NCI-H524 treated with DMSO at 0.1 percent for 48 hours (cell line): Measurements from ENCODE around the gene CRYBB2.
"Not testable (repeated sequence)": the region's sequence is repeated elsewhere in the genome, so short reads cannot be mapped to it uniquely, and the experiment has no call there.

ENCODE experiments used
- DNase-seq: peaks from one replicate; lab custom pipeline; 2025; lab: John Stamatoyannopoulos, UW

CRYBB2 gene

DNA sequence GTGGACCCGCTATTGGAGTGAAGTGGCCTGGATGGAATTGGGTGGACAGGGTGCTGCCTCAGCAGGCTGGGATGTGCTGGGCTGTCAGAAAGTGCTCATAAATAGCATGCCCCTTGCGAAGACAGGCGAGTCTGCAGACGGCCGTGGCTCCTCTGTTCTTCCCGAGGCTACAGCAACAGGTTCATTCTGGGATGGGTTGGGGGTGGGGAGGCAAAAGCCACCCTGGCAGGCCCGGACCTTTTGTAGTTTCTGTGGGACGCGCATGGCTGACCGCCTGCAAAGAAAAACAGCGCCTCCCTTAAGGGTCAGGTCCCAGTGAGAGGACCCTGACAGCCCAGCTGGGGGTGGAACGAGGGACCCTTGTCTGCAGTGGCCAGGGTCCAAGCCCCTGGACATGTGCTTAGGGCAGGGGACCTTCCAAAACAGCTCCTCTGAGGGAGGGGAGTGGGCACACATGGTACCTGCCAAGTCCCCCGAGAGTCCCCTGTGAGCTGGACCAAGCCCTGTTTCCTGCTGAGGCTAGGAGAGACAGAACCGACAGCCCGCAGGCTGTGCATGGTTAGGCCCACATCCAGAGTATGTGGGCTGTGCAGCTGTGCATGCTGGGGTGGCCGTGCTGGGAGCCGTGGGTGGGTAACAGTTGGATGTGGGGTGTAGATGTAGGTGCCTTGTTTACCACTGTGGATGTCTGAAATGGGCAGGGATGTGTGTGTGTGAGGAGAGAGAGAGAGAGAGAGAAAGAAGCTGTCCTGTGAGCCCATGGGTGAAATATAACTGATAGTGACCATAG is 19.5 kb upstream of the CRYBB2 start, which contains the start of gene CRYBB3:
Gene CRYBB3 (plus strand): TSS at position 128 of the 790 bp plus-strand sequence. CDS start 1,539 bp downstream, outside the sequence.
- no peak for DNase-seq

GRCh38 chr22:25200967-25201366 is 18.5 kb upstream of the CRYBB2 start:
- no peak for DNase-seq

- no peak for DNase-seq
These were observed 17.7 kb upstream of the CRYBB2 start for GRCh38 chr22:25201557-25202273.

DNA sequence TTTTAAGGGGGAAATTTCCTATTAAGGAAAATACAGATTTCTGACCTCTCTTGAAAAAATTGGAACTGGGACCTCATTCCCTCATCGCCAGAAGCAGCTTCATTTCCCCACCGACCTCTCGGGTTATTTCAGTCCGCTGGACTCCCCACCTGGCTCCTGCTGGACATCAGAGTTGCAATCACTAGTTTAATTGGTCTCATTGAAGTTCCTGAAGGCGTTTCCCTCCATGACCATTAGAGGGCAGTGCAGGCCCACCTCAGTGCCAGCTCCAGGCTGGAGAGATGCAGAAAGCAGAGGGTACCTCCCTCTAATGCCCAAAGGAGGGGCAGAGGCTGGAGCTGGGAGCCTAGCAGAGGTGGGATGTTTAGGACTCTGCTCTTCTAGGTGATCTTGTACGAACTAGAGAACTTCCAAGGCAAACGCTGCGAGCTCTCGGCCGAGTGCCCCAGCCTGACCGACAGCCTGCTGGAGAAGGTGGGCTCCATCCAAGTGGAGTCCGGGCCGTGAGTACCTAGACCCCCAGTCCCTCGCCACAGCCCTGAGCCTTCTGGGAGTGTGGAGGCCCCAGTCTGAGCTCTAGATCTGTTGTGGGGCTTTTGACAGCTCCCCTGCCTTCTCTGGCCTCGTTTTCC is 17.0 kb upstream of the CRYBB2 start:
- peak; percentile 20 for DNase-seq

GRCh38 chr22:25203082-25203481 is 16.4 kb upstream of the CRYBB2 start:
- DNase-seq: no peak

DNA sequence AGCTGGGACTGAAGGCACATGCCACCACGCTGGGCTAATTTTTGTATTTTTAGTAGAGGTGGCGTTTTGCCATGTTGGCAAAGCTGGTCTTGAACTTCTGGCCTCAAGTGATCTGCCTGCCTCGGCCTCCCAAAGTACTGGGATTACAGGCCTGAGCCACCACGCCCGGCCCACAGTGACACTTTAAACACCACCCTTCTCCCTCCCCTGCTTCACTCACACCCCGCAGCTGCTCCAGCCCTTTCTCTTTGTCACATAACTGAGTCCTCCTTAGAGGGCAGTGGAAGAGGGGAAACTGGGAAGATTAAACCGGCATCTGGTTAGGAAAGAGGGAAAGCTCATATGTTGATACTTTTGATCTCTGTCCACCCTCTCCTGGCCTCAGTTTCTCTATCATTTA is 14.9 kb upstream of the CRYBB2 start:
- DNase-seq: not testable (repeated sequence)

DNA sequence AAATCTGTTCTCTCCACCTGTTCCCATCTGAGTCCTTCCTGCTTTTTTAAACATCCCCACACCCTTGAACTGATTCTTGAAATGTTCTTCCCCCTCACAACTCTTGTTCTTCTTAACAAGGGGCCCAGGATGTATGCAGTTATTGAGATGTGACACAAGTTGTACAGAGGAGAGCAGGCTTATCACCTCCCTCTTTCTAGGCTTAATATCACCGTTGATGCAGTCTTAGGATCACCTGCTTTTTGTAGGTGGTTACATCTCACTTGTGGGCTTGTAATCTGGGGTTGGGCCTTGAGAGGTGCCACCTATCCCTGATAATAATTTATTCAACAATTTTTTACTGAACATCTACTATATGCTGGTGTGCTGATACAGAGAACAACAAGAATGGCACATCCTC is 13.6 kb upstream of the CRYBB2 start:
- DNase-seq: no peak

DNA sequence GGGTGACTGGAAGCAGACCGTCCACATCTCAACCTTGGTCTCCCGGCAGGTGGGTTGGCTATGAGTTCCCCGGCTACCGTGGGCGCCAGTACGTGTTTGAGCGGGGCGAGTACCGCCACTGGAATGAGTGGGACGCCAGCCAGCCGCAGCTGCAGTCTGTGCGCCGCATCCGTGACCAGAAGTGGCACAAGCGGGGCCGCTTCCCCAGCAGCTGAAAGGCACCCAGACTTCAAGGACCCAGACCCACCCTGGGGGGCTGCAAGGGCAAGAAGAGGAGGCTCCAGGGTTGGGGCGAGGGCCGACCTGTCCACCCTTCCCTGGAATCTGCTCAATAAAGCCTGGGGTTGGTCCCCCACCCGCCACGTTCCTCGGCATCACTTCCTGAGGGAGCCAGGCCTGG is 12.4 kb upstream of the CRYBB2 start:
- no peak for DNase-seq

GRCh38 chr22:25207553-25208157 is 11.8 kb upstream of the CRYBB2 start:
- DNase-seq: no peak

GRCh38 chr22:25208328-25208727 is 11.1 kb upstream of the CRYBB2 start:
- DNase-seq: no peak

DNA sequence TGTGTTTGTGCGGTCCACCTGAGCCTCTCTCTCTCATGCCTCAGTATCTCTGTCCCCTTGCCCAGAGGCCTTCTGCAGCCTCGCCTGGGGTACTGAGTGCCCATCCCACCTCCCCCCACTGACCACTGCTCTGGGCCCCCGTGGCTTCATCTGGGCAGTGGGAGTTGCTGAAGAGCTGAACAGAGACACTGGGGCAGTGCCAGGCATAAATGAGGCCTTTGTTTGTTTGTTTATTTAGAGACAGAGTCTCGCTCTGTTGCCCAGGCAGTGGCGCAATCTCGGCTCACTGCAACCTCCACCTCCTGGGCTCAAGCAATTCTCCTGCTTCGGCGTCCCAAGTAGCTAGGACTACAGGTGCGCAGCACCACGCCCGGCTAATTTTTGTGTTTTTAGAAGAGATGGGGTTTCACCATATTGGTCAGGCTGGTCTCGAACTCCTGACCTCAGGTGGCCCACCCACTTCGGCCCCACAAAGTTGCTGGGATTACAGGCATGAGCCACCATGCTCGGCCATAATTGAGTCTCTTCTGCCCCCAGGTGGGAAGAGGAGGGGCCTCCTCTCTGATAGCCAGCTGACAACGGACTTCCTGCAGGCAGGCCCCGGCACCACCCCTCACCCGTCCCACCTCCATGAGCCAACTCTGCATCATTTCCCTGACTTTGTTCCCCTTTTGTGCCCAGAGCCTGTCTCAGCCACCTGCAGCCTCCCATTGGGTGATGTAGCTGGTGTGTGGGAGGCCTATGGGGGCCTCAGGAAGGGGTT is 10.5 kb upstream of the CRYBB2 start:
- DNase-seq: no peak

DNA sequence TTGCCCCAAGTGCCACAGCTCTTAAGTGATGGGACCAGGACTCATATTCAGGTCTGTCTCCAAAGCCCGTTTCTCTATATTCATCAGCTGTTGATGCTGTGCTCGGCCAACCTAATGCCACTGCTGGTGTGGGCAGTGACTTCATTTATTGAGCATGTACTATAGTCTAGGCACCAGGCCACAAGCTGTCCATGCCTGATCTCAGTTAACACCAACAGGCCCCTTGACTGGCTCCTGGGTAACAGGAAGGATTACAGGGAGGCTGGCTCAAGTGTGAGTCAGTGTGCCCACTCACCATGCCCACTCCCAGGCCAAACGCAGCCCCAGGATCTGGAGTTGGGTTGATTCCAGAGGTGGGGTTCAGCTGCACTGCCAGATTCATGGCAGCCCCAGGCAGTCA is 8.6 kb upstream of the CRYBB2 start:
- no peak for DNase-seq

- no peak for DNase-seq
These were observed 7.1 kb upstream of the CRYBB2 start for GRCh38 chr22:25212337-25212736.

DNA sequence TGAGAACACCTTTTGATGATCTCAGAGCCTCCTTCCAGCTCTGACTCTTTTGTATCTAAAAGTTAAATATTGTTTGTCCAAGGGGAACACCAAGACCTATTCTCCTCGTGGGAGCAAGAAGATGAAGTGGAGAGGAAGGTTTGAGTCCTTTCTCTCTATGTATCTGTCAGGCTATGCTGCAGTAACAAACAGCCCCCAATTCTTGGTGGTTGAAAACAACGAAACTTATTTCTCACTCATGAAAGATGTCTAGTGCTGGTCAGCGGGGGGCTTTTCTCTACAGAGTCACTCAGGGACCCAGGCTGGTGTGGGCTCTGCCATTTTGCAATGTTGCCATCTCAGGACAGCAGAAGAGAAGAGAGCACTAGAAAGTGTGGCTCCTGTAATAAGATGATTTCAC is 6.2 kb upstream of the CRYBB2 start:
- DNase-seq: no peak

- DNase-seq: no peak
These were observed 3.2 kb upstream of the CRYBB2 start for GRCh38 chr22:25216230-25216629.

DNA sequence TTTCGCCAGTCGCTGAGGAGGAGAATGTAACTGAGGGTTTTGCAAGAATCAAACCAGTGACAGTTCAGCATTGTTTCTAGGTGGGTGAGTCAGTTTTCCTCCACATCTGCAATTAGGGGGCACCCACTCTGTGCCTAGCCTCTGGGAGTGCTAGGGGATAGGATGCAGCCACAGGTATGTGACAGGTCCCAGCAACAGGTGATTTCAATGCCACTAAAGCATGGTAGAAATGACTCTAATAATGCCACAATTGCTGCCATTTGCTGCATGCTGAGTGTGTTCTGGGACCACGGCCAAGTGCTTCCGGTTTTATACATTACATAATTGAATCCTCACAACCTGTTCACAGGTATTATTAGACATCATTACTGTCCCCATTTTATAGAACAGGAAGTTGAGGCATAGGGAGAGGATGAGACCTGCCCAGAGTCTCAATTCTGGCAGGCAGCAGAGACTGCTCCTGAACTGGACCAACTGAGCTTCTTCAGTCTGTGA is 556 bp downstream of the CRYBB2 start:
- no peak for DNase-seq

DNA sequence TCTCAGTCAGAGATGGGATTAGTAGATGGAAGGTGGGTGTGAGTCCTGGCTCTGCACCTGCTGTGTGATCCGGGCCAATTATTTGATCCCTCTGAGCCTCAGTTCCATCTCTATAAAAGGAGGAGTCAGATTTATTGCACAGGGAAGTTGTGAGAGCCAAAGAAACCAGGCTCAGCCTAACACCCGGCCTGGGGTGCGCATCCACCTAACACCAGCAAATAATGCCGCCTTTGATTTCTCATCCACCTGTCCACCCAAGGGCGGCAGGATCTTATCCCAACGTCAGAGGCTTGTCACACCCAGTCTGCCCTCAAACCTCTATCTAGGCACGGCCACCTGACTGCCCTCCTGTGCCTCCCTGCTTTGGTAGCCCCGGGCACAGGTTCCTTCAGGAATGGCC is 2.4 kb downstream of the CRYBB2 start:
- DNase-seq: no peak

DNA sequence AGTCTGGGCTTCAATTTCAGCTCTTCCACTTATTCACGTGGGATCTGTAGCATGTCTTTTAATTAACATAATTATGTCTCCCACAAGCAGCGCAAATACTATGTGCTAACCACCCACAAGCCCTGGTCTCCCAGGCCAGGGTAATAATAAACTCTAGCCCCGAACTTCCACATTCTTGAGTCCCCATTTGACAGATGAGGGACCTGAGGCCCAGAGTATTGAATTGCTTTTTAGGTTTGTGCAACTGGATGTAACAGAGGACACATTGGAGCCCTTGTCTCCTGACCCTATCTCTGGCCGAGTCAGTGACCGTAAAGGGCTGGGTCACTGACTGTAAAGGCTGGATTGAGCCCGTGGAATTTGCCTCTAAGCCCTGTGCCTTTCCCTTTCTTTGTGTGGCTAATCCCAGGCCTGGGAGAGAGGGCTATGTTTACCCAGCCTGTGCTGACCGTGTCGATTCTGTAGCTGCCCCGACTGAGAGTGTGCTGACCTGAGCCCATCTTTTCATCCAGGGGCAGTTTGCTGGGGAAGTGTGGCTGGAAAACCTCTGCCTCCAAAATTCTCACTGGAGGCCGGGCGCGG is 3.9 kb downstream of the CRYBB2 start:
- no peak for DNase-seq

- DNase-seq: no peak
These were observed 9.4 kb downstream of the CRYBB2 start for GRCh38 chr22:25228822-25229221.

- not testable (repeated sequence) for DNase-seq
These were observed 11.3 kb downstream of the CRYBB2 start for GRCh38 chr22:25230760-25231159.

- DNase-seq: no peak
These were observed 12.9 kb downstream of the CRYBB2 start for GRCh38 chr22:25232301-25232700.
